Erythroblast (primary cell): ENCODE data around the gene CACTIN.
A peak's percentile ranks its signal among the peaks of the same experiment; 100 is the strongest.

Source experiments
- DNase-seq, 2 experiments: peaks; one replicate each; lab custom pipeline; 2025; lab: John Stamatoyannopoulos, UW
- GATA1 ChIP-seq: IDR thresholded peaks from 2 replicates; pipeline ENCODE4 v1.6.1; 2011; ENCODE audit warnings: low read depth, mild to moderate bottlenecking, control low read depth, low read length, moderate library complexity
- POLR2A ChIP-seq: IDR thresholded peaks from 2 replicates; pipeline ENCODE4 v1.6.1; 2011; ENCODE audit warnings: mild to moderate bottlenecking, low read length

The CACTIN gene

GRCh38 chr19:3619631-3620012 lies 7.0 kb downstream of the CACTIN start:
- no peak for DNase-seq
- TF ChIP-seq GATA1 (no peak), POLR2A (no peak)

GRCh38 chr19:3618811-3619630 lies 7.6 kb downstream of the CACTIN start:
- no peak for TF ChIP-seq GATA1
- no peak for TF ChIP-seq POLR2A
- DNase-seq: no peak

- TF ChIP-seq GATA1 (no peak), POLR2A (no peak)
- peak; percentile 46 to 70 for DNase-seq
Measured at GRCh38 chr19:3618144-3618810, 8.3 kb downstream of the CACTIN start.

GRCh38 chr19:3617463-3617862 lies 9.1 kb downstream of the CACTIN start:
- peak in 1 of 2 experiments; percentile 26 for DNase-seq
- TF ChIP-seq POLR2A (no peak), GATA1 (no peak)

GRCh38 chr19:3615524-3616135 lies 11.0 kb downstream of the CACTIN start:
- no peak for DNase-seq
- TF ChIP-seq POLR2A: no peak
- no peak for TF ChIP-seq GATA1

- TF ChIP-seq GATA1: no peak
- TF ChIP-seq POLR2A: no peak
- DNase-seq: no peak
Measured at GRCh38 chr19:3614858-3615505, 11.6 kb downstream of the CACTIN start.

- no peak for TF ChIP-seq GATA1
- TF ChIP-seq POLR2A: no peak
- DNase-seq: no peak
Measured at GRCh38 chr19:3613818-3614661, 12.6 kb downstream of the CACTIN start.

- no peak for TF ChIP-seq GATA1
- TF ChIP-seq POLR2A: no peak
- DNase-seq: no peak
Measured at GRCh38 chr19:3612901-3613741, 13.5 kb downstream of the CACTIN start.

GRCh38 chr19:3612330-3612729 lies 14.3 kb downstream of the CACTIN start:
- no peak for DNase-seq
- TF ChIP-seq POLR2A: no peak
- TF ChIP-seq GATA1: no peak

GRCh38 chr19:3611841-3612240 lies 14.7 kb downstream of the CACTIN start:
- no peak for DNase-seq
- TF ChIP-seq GATA1 (no peak), POLR2A (no peak)

- no peak for DNase-seq
- TF ChIP-seq GATA1 (no peak), POLR2A (no peak)
Measured at GRCh38 chr19:3610745-3611717, 15.6 kb downstream of the CACTIN start.
